K562 (cell line): Measurements from ENCODE around the gene ADAT3. TPM values are rescaled to one million over a fixed set of nuclear protein-coding genes. Genes with fewer than 3 reads are reported as not detected.

ENCODE experiments used
- ATAC-seq: fragments of 200-7000 bp; cut with Tn5 transposase; 3 replicates; pipeline ENCODE4 v1.9.1; 2020; ENCODE audit warnings: moderate library complexity
- BruUV-seq: library from RNA; stranded (reverse); fragments of 400-500 nt; replicated peaks from 2 replicates; lab custom pipeline; 2021; lab: Mats Ljungman, UMichigan
- CTCF ChIA-PET: fragments of 300-600 bp; formaldehyde crosslinking; extraction: SDS; loops from one replicate; lab custom pipeline; 2021; ENCODE audit warnings: low intra/inter-chr PET ratio; lab: Yijun Ruan, JAX
- POLR2A ChIA-PET: fragments of 300-600, 350-650 bp; sonication (Branson Sonifier 250); formaldehyde crosslinking; extraction: SDS; loops from one replicate; lab custom pipeline; 2021; ENCODE audit warnings: antibody characterized with exemption, inconsistent platforms; lab: Yijun Ruan, JAX
- DNase-seq, 4 experiments: peaks; one replicate each; pipeline versions ENCODE4 v3.0.0 to v3.0.0-alpha.2; 2011 to 2018; ENCODE audit warnings: low spot score in 3 of 4, mixed read lengths in 3 of 4; ENCODE audit errors: extremely low read depth in 1 of 4
- FAIRE-seq: peaks from 2 replicates; lab custom pipeline; 2011; peaks lifted over from hg19 to GRCh38; lab: Jason Lieb, UNC
- H2AFZ ChIP-seq: 2 replicates; pipeline ENCODE4 v1.6.0; 2011; ENCODE audit warnings: low read depth, low read length, control low read depth, inconsistent platforms
- H3K27ac ChIP-seq: fragments of 200-600 bp; 3 replicates; pipeline ENCODE4 v1.8.0; 2011; ENCODE audit warnings: low read depth, mild to moderate bottlenecking, control low read depth, inconsistent platforms, low read length, moderate library complexity, mixed read lengths; ENCODE audit errors: extremely low read depth
- H3K27me3 ChIP-seq, 2 experiments: fragments of 300-600 bp in 1 of 2; 2 replicates in 1 of 2; 3 replicates in 1 of 2; pipeline versions ENCODE4 v1.6.0 to v1.8.0; 2011; ENCODE audit warnings: inconsistent platforms in 2 of 2, low read length in 2 of 2, mild to moderate bottlenecking in 1 of 2, mixed read lengths in 1 of 2, moderate library complexity in 1 of 2; ENCODE audit not compliant: control insufficient read depth in 2 of 2, insufficient read depth in 2 of 2
- H3K36me3 ChIP-seq: fragments of 300-600 bp; 3 replicates; pipeline ENCODE4 v1.8.0; 2011; ENCODE audit warnings: mild to moderate bottlenecking, low read length, inconsistent platforms; ENCODE audit not compliant: control insufficient read depth, insufficient read depth
- H3K4me1 ChIP-seq, 2 experiments: fragments of 200-600 bp in 1 of 2; replicated peaks in 1 of 2; 2 replicates in 1 of 2; 3 replicates in 1 of 2; pipeline versions ENCODE4 v1.5.1 to v1.8.0; 2011; ENCODE audit warnings: inconsistent platforms in 2 of 2, low read length in 2 of 2, mild to moderate bottlenecking in 1 of 2, mixed read lengths in 1 of 2, moderate library complexity in 1 of 2; ENCODE audit not compliant: control insufficient read depth in 2 of 2, insufficient read depth in 2 of 2
- H3K4me2 ChIP-seq: 2 replicates; pipeline ENCODE4 v1.6.1; 2011; ENCODE audit warnings: low read length, control low read depth, inconsistent platforms, mixed read lengths; ENCODE audit not compliant: insufficient read depth
- H3K4me3 ChIP-seq: fragments of 200-600 bp; sonication (generic), shearing (Covaris generic); 2 replicates; pipeline ENCODE4 v1.5.1; 2016; ENCODE audit warnings: control low read depth, inconsistent platforms
- H3K79me2 ChIP-seq: fragments of 200-600 bp; 3 replicates; pipeline ENCODE4 v1.8.0; 2011; ENCODE audit warnings: low read length, inconsistent platforms; ENCODE audit not compliant: control insufficient read depth, insufficient read depth
- H3K9ac ChIP-seq, 2 experiments: 2 replicates each; pipeline versions ENCODE4 v1.6.0 to v1.6.1; 2011; ENCODE audit warnings: low read depth in 2 of 2, low read length in 2 of 2, control low read depth in 1 of 2, inconsistent platforms in 1 of 2, mild to moderate bottlenecking in 1 of 2, mixed read lengths in 1 of 2; ENCODE audit not compliant: insufficient read depth in 1 of 2
- H3K9me1 ChIP-seq: one replicate; pipeline ENCODE4 v1.6.0; 2011; ENCODE audit warnings: inconsistent platforms, mild to moderate bottlenecking, low read length, moderate library complexity; ENCODE audit not compliant: control insufficient read depth, insufficient read depth
- H3K9me3 ChIP-seq: replicated peaks from 2 replicates; pipeline ENCODE4 v1.5.1; 2011; ENCODE audit warnings: low read depth, low read length, inconsistent platforms; ENCODE audit not compliant: control insufficient read depth, insufficient read depth
- H4K20me1 ChIP-seq: replicated peaks from 2 replicates; pipeline ENCODE4 v1.6.1; 2011; ENCODE audit warnings: low read length, inconsistent platforms, mixed read lengths; ENCODE audit not compliant: control insufficient read depth, insufficient read depth
- POLR2G ChIP-seq: fragments of 200-400 bp; formaldehyde crosslinking; IDR thresholded peaks from 2 replicates; pipeline ENCODE4 v1.6.1; 2017; ENCODE audit warnings: low read depth, mild to moderate bottlenecking, antibody characterized with exemption, low read length, moderate library complexity
- RBFOX2 ChIP-seq: fragments of 200-400 bp; formaldehyde crosslinking; IDR thresholded peaks from 2 replicates; pipeline ENCODE4 v1.6.1; 2017; ENCODE audit warnings: low read depth, mild to moderate bottlenecking, low read length, moderate library complexity
- ZBTB43 ChIP-seq: sonication (generic); formaldehyde crosslinking; IDR thresholded peaks from 2 replicates; pipeline ENCODE4 v1.8.0; 2023; ENCODE audit warnings: mild to moderate bottlenecking, missing genetic modification reagents
- WGBS: fragments of 100-300 bp; shearing (Covaris generic); methylation state at CpG from one replicate; pipeline ENCODE4 v1.1.6; 2016; ENCODE audit warnings: low coverage, mixed read lengths; ENCODE audit not compliant: insufficient coverage; ENCODE audit errors: missing lambda C conversion rate; 5-methylcytosine and 5-hydroxymethylcytosine counted together
- in situ Hi-C: fragments of 300-500 bp; cut with MboI; formaldehyde crosslinking; loops from 4 replicates; pipeline ENCODE4 v1.15.0; 2018; ENCODE audit warnings: inconsistent platforms, mixed read lengths
- intact Hi-C: fragments of 100-400 bp; cut with micrococcal nuclease; formaldehyde crosslinking; loops from 2 replicates; pipeline ENCODE4 v1.14.2; 2022
- polyA plus RNA-seq, 8 experiments: library from polyadenylated mRNA; depleted of rRNA in 4 of 8; stranded (reverse) in 5 of 8; unstranded in 3 of 8; fragments of >200 nt; fragmentation: Nextera tagmentation in 2 of 8; fragmentation: Illumina TruSeq in 1 of 8; extraction: Ambion mirVana in 2 of 8; extraction: Trizol in 1 of 8; gene quantifications; 2 replicates each; pipeline versions ENCODE4 v1.2.1 to v1.2.3, GENCODE V29; 2011 to 2014; ENCODE audit warnings: inconsistent platforms in 1 of 8, missing spikeins in 1 of 8
- total RNA-seq, 7 experiments: library from RNA; depleted of rRNA in 6 of 7; stranded (reverse); fragments of >200 nt in 6 of 7; fragmentation: Illumina TruSeq in 2 of 7; extraction: Trizol in 2 of 7; gene quantifications; 2 replicates each; pipeline versions ENCODE4 v1.2.1 to v1.2.3, GENCODE V29; 2011 to 2021; ENCODE audit warnings: low replicate concordance in 1 of 7

ADAT3 gene
- total and polyA plus RNA-seq, 9 of the 15 experiments (the other 6 are each of a cell fraction or from before 2014, with no cell fraction given) = 0.67 to 15.6 (median 7.8) TPM; not detected in 4

- DNase-seq = no peak
- no peak overlapping the region for H2AFZ ChIP-seq
- BruUV-seq = no TSS peak
- H3K4me3 ChIP-seq = no peak overlapping the region
- H3K36me3 ChIP-seq = peaks cover 33% of the 10 kb centered on the region; the same call in 2 of the 3 replicates
- H3K4me2 ChIP-seq = no peak overlapping the region
- CTCF ChIA-PET = no interaction called here
- no peaks in the 10 kb centered on the region for H3K27me3 ChIP-seq
- no peak for ATAC-seq
- peaks cover 38% of the 10 kb centered on the region for H4K20me1 ChIP-seq
- peaks cover 5% of the 10 kb centered on the region for H3K9me1 ChIP-seq
- no peak for TF ChIP-seq ZBTB43
- TF ChIP-seq RBFOX2 = peak; percentile 49; the same call in 1 of the 2 replicates
- peak; percentile 12; the same call in 1 of the 2 replicates for TF ChIP-seq POLR2G
- TF ChIP-seq, all 486 proteins: peak for 2
- Histone ChIP-seq H3K9me3 (no peaks in the 10 kb centered on the region), H3K27ac (no peak overlapping the region), H3K4me1 (peaks cover 12 to 72% of the 10 kb centered on the region in 2 experiments), H3K79me2 (peaks cover 88% of the 10 kb centered on the region), H3K9ac (peak overlapping the region in 1 of 2 experiments; percentile 35; a peak in 1 of 4 replicates)
- POLR2A ChIA-PET = interaction anchor here (0.7 to 1.1 kb wide), 2 partner anchors 9 to 166 kb away, joined by 3 read pairs; no protein-coding TSS in a partner anchor
- intact Hi-C loops (no loop called here), in situ Hi-C loops (no loop called here)
- FAIRE-seq = no peak
- 85% methylated on average over 14 of the region's 30 CpGs for WGBS
Observed at GRCh38 chr19:1944916-1945561, 39.8 kb downstream of the ADAT3 start.
